Mammary epithelial cell (primary cell): ENCODE data around the gene CTNNA1.

Experiments used
- CTCF ChIP-seq, 2 donors: IDR thresholded peaks in 1 of 2; conservative IDR thresholded peaks in 1 of 2; 2 replicates each; pipeline ENCODE4 v1.5.1; 2011 to 2012; ENCODE audit warnings: inconsistent platforms in 2 of 2, low read length in 2 of 2, mild to moderate bottlenecking in 2 of 2, control low read depth in 1 of 2, low read depth in 1 of 2; ENCODE audit not compliant: insufficient read depth in 1 of 2; ENCODE audit errors: extremely low read depth in 1 of 2
- EZH2 ChIP-seq: IDR thresholded peaks from 2 replicates; pipeline ENCODE4 v1.6.1; 2012; ENCODE audit warnings: low read length, inconsistent platforms, borderline replicate concordance

- TF ChIP-seq CTCF (conservative IDR thresholded peaks at IDR 0.05 in 1 of 2, IDR thresholded peaks at IDR 0.05 in 1 of 2; ENCODE audit: extremely low read depth in 1 of 2, insufficient read depth in 1 of 2, low read depth in 1 of 2, low read length in 2 of 2): no peak
- TF ChIP-seq EZH2: no peak
Observed at GRCh38 chr5:138898742-138899141, 145.5 kb downstream of the CTNNA1 start.
